K562 (cell line): Measurements from ENCODE around the gene ABHD16A. TPM values are rescaled to one million over a fixed set of nuclear protein-coding genes. Genes with fewer than 3 reads are reported as not detected.

Experiments used
- BHLHE40 ChIP-seq: IDR thresholded peaks from 2 replicates; pipeline ENCODE4 v1.6.1; 2011; ENCODE audit warnings: low read length, improper control_type of control experiment
- ESRRB ChIP-seq: fragments of 250-450 bp; sonication (Bioruptor Pico); IDR thresholded peaks from 2 replicates; pipeline ENCODE4 v1.5.0; 2020; ENCODE audit warnings: mild to moderate bottlenecking, moderate library complexity, borderline replicate concordance
- GMEB1 ChIP-seq: fragments of 250-450 bp; sonication (Bioruptor Pico); IDR thresholded peaks from 2 replicates; pipeline ENCODE4 v1.4.0; 2020; ENCODE audit warnings: mild to moderate bottlenecking
- HNRNPK ChIP-seq: fragments of 200-400 bp; formaldehyde crosslinking; IDR thresholded peaks from one replicate; pipeline ENCODE4 v1.6.1; 2018; ENCODE audit warnings: mild to moderate bottlenecking, low read depth, low read length; ENCODE audit not compliant: poor library complexity, severe bottlenecking
- LCOR ChIP-seq: sonication (generic); formaldehyde crosslinking; IDR thresholded peaks from 2 replicates; pipeline ENCODE4 v1.8.0; 2022; ENCODE audit warnings: mild to moderate bottlenecking, missing genetic modification reagents
- MCM5 ChIP-seq: fragments of 450-650 bp; IDR thresholded peaks from 2 replicates; pipeline ENCODE4 v1.6.1; 2016; ENCODE audit warnings: low read depth
- PRPF4 ChIP-seq: fragments of 200-400 bp; formaldehyde crosslinking; IDR thresholded peaks from one replicate; pipeline ENCODE4 v1.6.1; 2017; ENCODE audit warnings: low read length, low read depth, mild to moderate bottlenecking; ENCODE audit not compliant: insufficient read depth, poor library complexity, severe bottlenecking
- RNF219 ChIP-seq: fragments of 250-450 bp; sonication (Bioruptor Pico); IDR thresholded peaks from 2 replicates; pipeline ENCODE4 v1.5.0; 2022; ENCODE audit warnings: mild to moderate bottlenecking
- THRAP3 ChIP-seq: fragments of 450-650 bp; IDR thresholded peaks from 2 replicates; pipeline ENCODE4 v1.6.1; 2016; ENCODE audit warnings: mild to moderate bottlenecking, inconsistent platforms, borderline replicate concordance
- ZNF282 ChIP-seq: sonication (generic); formaldehyde crosslinking; IDR thresholded peaks from 2 replicates; pipeline ENCODE4 v1.8.1; 2023; ENCODE audit warnings: missing genetic modification reagents
- ZNF318 ChIP-seq, 2 experiments: fragments of 450-650 bp; IDR thresholded peaks; 2 replicates each; pipeline ENCODE4 v1.6.1; 2016; ENCODE audit warnings: mild to moderate bottlenecking in 2 of 2, borderline replicate concordance in 1 of 2, low read depth in 1 of 2, moderate library complexity in 1 of 2
- ZNF740 ChIP-seq, 3 experiments: fragments of 200-800 bp in 1 of 3; sonication (Bioruptor generic) in 1 of 3; sonication (generic) in 1 of 3; formaldehyde crosslinking in 1 of 3; IDR thresholded peaks; 2 replicates each; pipeline versions ENCODE4 v1.6.1 to v1.8.0; 2016 to 2022; ENCODE audit warnings: mild to moderate bottlenecking in 2 of 3, missing compliant biosample characterization in 2 of 3, missing genetic modification characterization in 2 of 3, missing genetic modification reagents in 1 of 3
- polyA plus RNA-seq, 8 experiments: library from polyadenylated mRNA; depleted of rRNA in 4 of 8; stranded (reverse) in 5 of 8; unstranded in 3 of 8; fragments of >200 nt; fragmentation: Nextera tagmentation in 2 of 8; fragmentation: Illumina TruSeq in 1 of 8; extraction: Ambion mirVana in 2 of 8; extraction: Trizol in 1 of 8; gene quantifications; 2 replicates each; pipeline versions ENCODE4 v1.2.1 to v1.2.3, GENCODE V29; 2011 to 2014; ENCODE audit warnings: inconsistent platforms in 1 of 8, missing spikeins in 1 of 8
- total RNA-seq, 7 experiments: library from RNA; depleted of rRNA in 6 of 7; stranded (reverse); fragments of >200 nt in 6 of 7; fragmentation: Illumina TruSeq in 2 of 7; extraction: Trizol in 2 of 7; gene quantifications; 2 replicates each; pipeline versions ENCODE4 v1.2.1 to v1.2.3, GENCODE V29; 2011 to 2021; ENCODE audit warnings: low replicate concordance in 1 of 7

The ABHD16A gene
- total and polyA plus RNA-seq, 9 of the 15 experiments (the other 6 are each of a cell fraction or from before 2014, with no cell fraction given), result 25.8 to 120 (median 81.6) TPM

GRCh38 chr6:31702819-31703716 is at the start of gene ABHD16A (continued):
- TF ChIP-seq RNF219 (CRISPR knock-in tag) (no peak), ZNF282 (CRISPR knock-in tag) (no peak), THRAP3 (no peak), ESRRB (no peak), PRPF4 (no peak), LCOR (CRISPR knock-in tag) (peak; percentile 41), ZNF740 (CRISPR knock-in tag; IDR thresholded peaks at IDR 0.05) (peak; percentile 70), ZNF740 (tag; IDR thresholded peaks at IDR 0.05) (no peak), MCM5 (no peak), BHLHE40 (peak; percentile 89), GMEB1 (peak; percentile 70), ZNF318 (IDR thresholded peaks at IDR 0.05; ENCODE audit: borderline replicate concordance in 1 of 2, low read depth in 1 of 2) (peak in 1 of 2 experiments; percentile 45; a peak in 1 of 4 replicates), HNRNPK (no peak)
